ENCODE measurements around the gene MYBPHL. TPM values are rescaled to one million over a fixed set of nuclear protein-coding genes. Genes with fewer than 3 reads are reported as not detected.
A peak's percentile ranks its signal among the peaks of the same experiment; 100 is the strongest.
"Not testable (repeated sequence)": the region's sequence is repeated elsewhere in the genome, so short reads cannot be mapped to it uniquely, and the experiment has no call there.

MYBPHL gene
- total and polyA plus RNA-seq, 7 experiments from 2014 or later = not detected

- Mint-ChIP-seq H3K4me1 (peaks cover 0 to 2% (median 0%) of the 10 kb centered on the region in 7 donors), H3K36me3 (no peaks in the 10 kb centered on the region), H3K9me3 (no peaks in the 10 kb centered on the region), H3K4me3 (no peak overlapping the region), H3K27me3 (peaks cover 0 to 23% (median 5%) of the 10 kb centered on the region in 5 donors), H3K27ac (no peak overlapping the region)
- H3K4me3 ChIP-seq (ENCODE audit: low read length) = no peak overlapping the region
- POLR2A ChIA-PET = no interaction called here
- H3K4me1 ChIP-seq (ENCODE audit: control insufficient read depth in 2 of 2, insufficient read depth in 2 of 2, low read length in 2 of 2) = no peaks in the 10 kb centered on the region
- H3K9me3 ChIP-seq (ENCODE audit: control insufficient read depth in 2 of 3, low read length in 3 of 3) = no peaks in the 10 kb centered on the region
- no peak overlapping the region for H3K27ac ChIP-seq (ENCODE audit: low read depth, low read length)
- intact Hi-C loops (cut with micrococcal nuclease) = no loop called here
- H3K36me3 ChIP-seq (ENCODE audit: control insufficient read depth in 2 of 3, insufficient read depth in 3 of 3, low read length in 3 of 3) = no peaks in the 10 kb centered on the region
- CTCF ChIA-PET = no interaction called here
- H3K27me3 ChIP-seq (ENCODE audit: control insufficient read depth in 2 of 2, insufficient read depth in 2 of 2, low read length in 2 of 2) = no peaks in the 10 kb centered on the region
- ATAC-seq (no peak), DNase-seq (no peak)
Observed at GRCh38 chr1:109309347-109309746, 2.5 kb upstream of the MYBPHL start.

- intact Hi-C loops (cut with micrococcal nuclease) = no loop called here
- no peaks in the 10 kb centered on the region for H3K9me3 Mint-ChIP-seq
- H3K27ac ChIP-seq (ENCODE audit: low read depth, low read length) = no peak overlapping the region
- peak; percentile 46 for ATAC-seq
- ChIA-PET POLR2A (no interaction called here), CTCF (no interaction called here)
- no peaks in the 10 kb centered on the region for H3K4me1 ChIP-seq (ENCODE audit: control insufficient read depth in 2 of 2, insufficient read depth in 2 of 2, low read length in 2 of 2)
- no peak overlapping the region for H3K4me3 ChIP-seq (ENCODE audit: low read length)
- no peaks in the 10 kb centered on the region for H3K27me3 ChIP-seq (ENCODE audit: control insufficient read depth in 2 of 2, insufficient read depth in 2 of 2, low read length in 2 of 2)
- no peaks in the 10 kb centered on the region for H3K9me3 ChIP-seq (ENCODE audit: control insufficient read depth in 2 of 3, low read length in 3 of 3)
- peak overlapping the region in 1 of 9 donors; percentile 66 for H3K27ac Mint-ChIP-seq
- peaks cover 0 to 2% (median 0%) of the 10 kb centered on the region in 7 donors for H3K4me1 Mint-ChIP-seq
- no peak for DNase-seq
- H3K4me3 Mint-ChIP-seq = no peak overlapping the region
- peaks cover 0 to 14% (median 5%) of the 10 kb centered on the region in 5 donors for H3K27me3 Mint-ChIP-seq
- no peaks in the 10 kb centered on the region for H3K36me3 ChIP-seq (ENCODE audit: control insufficient read depth in 2 of 3, insufficient read depth in 3 of 3, low read length in 3 of 3)
- H3K36me3 Mint-ChIP-seq = no peaks in the 10 kb centered on the region
Observed at GRCh38 chr1:109307274-109308021, 637 bp upstream of the MYBPHL start.

- H3K36me3 Mint-ChIP-seq; CTCF ChIA-PET; H3K36me3 ChIP-seq (ENCODE audit: control insufficient read depth in 2 of 3, insufficient read depth in 3 of 3, low read length in 3 of 3); H3K4me3 Mint-ChIP-seq; H3K27me3 ChIP-seq (ENCODE audit: control insufficient read depth in 2 of 2, insufficient read depth in 2 of 2, low read length in 2 of 2); H3K9me3 ChIP-seq (ENCODE audit: control insufficient read depth in 2 of 3, low read length in 3 of 3); H3K27ac Mint-ChIP-seq; POLR2A ChIA-PET; H3K9me3 Mint-ChIP-seq; H3K4me3 ChIP-seq (ENCODE audit: low read length); H3K4me1 ChIP-seq (ENCODE audit: control insufficient read depth in 2 of 2, insufficient read depth in 2 of 2, low read length in 2 of 2); H3K4me1 Mint-ChIP-seq; ATAC-seq; intact Hi-C loops (cut with micrococcal nuclease); DNase-seq; H3K27ac ChIP-seq (ENCODE audit: low read depth, low read length): not testable (repeated sequence)
- H3K27me3 Mint-ChIP-seq = peaks cover 0 to 14% (median 5%) of the 10 kb centered on the region in 5 donors
Observed at GRCh38 chr1:109305991-109306390, 820 bp downstream of the MYBPHL start.

GRCh38 chr1:109304226-109304920, 2.4 kb downstream of the MYBPHL start:
- no peaks in the 10 kb centered on the region for H3K27me3 ChIP-seq (ENCODE audit: control insufficient read depth in 2 of 2, insufficient read depth in 2 of 2, low read length in 2 of 2)
- no peak for DNase-seq
- Mint-ChIP-seq H3K36me3 (no peaks in the 10 kb centered on the region), H3K4me1 (peaks cover 0 to 3% (median 0%) of the 10 kb centered on the region in 7 donors), H3K9me3 (no peaks in the 10 kb centered on the region), H3K27me3 (peaks cover 0 to 15% (median 0%) of the 10 kb centered on the region in 5 donors), H3K4me3 (no peak overlapping the region), H3K27ac (no peak overlapping the region)
- H3K4me1 ChIP-seq (ENCODE audit: control insufficient read depth in 2 of 2, insufficient read depth in 2 of 2, low read length in 2 of 2) = no peaks in the 10 kb centered on the region
- no peaks in the 10 kb centered on the region for H3K36me3 ChIP-seq (ENCODE audit: control insufficient read depth in 2 of 3, insufficient read depth in 3 of 3, low read length in 3 of 3)
- no peaks in the 10 kb centered on the region for H3K9me3 ChIP-seq (ENCODE audit: control insufficient read depth in 2 of 3, low read length in 3 of 3)
- POLR2A ChIA-PET = no interaction called here
- H3K27ac ChIP-seq (ENCODE audit: low read depth, low read length) = no peak overlapping the region
- ATAC-seq = no peak
- intact Hi-C loops (cut with micrococcal nuclease) = no loop called here
- H3K4me3 ChIP-seq (ENCODE audit: low read length) = no peak overlapping the region
- CTCF ChIA-PET = no interaction called here

- Histone ChIP-seq H3K4me3 (ENCODE audit: low read length) (no peak overlapping the region), H3K4me1 (ENCODE audit: control insufficient read depth in 2 of 2, insufficient read depth in 2 of 2, low read length in 2 of 2) (no peaks in the 10 kb centered on the region), H3K9me3 (ENCODE audit: control insufficient read depth in 2 of 3, low read length in 3 of 3) (no peaks in the 10 kb centered on the region), H3K27me3 (ENCODE audit: control insufficient read depth in 2 of 2, insufficient read depth in 2 of 2, low read length in 2 of 2) (no peaks in the 10 kb centered on the region), H3K36me3 (ENCODE audit: control insufficient read depth in 2 of 3, insufficient read depth in 3 of 3, low read length in 3 of 3) (no peaks in the 10 kb centered on the region), H3K27ac (ENCODE audit: low read depth, low read length) (no peak overlapping the region)
- Mint-ChIP-seq H3K36me3 (no peaks in the 10 kb centered on the region), H3K9me3 (no peaks in the 10 kb centered on the region), H3K27ac (no peak overlapping the region), H3K4me1 (peaks cover 0 to 2% (median 0%) of the 10 kb centered on the region in 7 donors), H3K4me3 (no peak overlapping the region), H3K27me3 (peaks cover 0 to 7% (median 2%) of the 10 kb centered on the region in 5 donors)
- ChIA-PET POLR2A (no interaction called here), CTCF (no interaction called here)
- intact Hi-C loops (cut with micrococcal nuclease) = no loop called here
- no peak for ATAC-seq
- no peak for DNase-seq
Observed at GRCh38 chr1:109301874-109302273, 4.9 kb downstream of the MYBPHL start.

- POLR2A ChIA-PET = no interaction called here
- H3K27ac Mint-ChIP-seq = no peak overlapping the region
- Histone ChIP-seq H3K4me1 (ENCODE audit: control insufficient read depth in 2 of 2, insufficient read depth in 2 of 2, low read length in 2 of 2) (no peaks in the 10 kb centered on the region), H3K27me3 (ENCODE audit: control insufficient read depth in 2 of 2, insufficient read depth in 2 of 2, low read length in 2 of 2) (no peaks in the 10 kb centered on the region), H3K4me3 (ENCODE audit: low read length) (no peak overlapping the region), H3K36me3 (ENCODE audit: control insufficient read depth in 2 of 3, insufficient read depth in 3 of 3, low read length in 3 of 3) (no peaks in the 10 kb centered on the region), H3K9me3 (ENCODE audit: control insufficient read depth in 2 of 3, low read length in 3 of 3) (no peaks in the 10 kb centered on the region), H3K27ac (ENCODE audit: low read depth, low read length) (no peak overlapping the region)
- H3K9me3 Mint-ChIP-seq = no peaks in the 10 kb centered on the region
- peaks cover 0 to 2% (median 0%) of the 10 kb centered on the region in 7 donors for H3K4me1 Mint-ChIP-seq
- no peaks in the 10 kb centered on the region for H3K36me3 Mint-ChIP-seq
- intact Hi-C loops (cut with micrococcal nuclease) = no loop called here
- H3K27me3 Mint-ChIP-seq = peaks cover 0 to 9% (median 4%) of the 10 kb centered on the region in 5 donors
- no peak for DNase-seq
- CTCF ChIA-PET = no interaction called here
- no peak overlapping the region for H3K4me3 Mint-ChIP-seq
- no peak for ATAC-seq
Observed at GRCh38 chr1:109300650-109301151, 6.1 kb downstream of the MYBPHL start.

Data from naive thymus-derived CD4-positive, alpha-beta T cell (primary cell).